GM19043 (cell line): ENCODE data around the gene ZNF692.
"Not testable (repeated sequence)": the region's sequence is repeated elsewhere in the genome, so short reads cannot be mapped to it uniquely, and the experiment has no call there.

ENCODE experiments used
- ATAC-seq: cut with Tn5 transposase; IDR thresholded peaks from one replicate; pipeline ENCODE4 v1.9.1; 2021; ENCODE audit warnings: low read depth; ENCODE audit not compliant: unreplicated experiment

Gene ZNF692

DNA sequence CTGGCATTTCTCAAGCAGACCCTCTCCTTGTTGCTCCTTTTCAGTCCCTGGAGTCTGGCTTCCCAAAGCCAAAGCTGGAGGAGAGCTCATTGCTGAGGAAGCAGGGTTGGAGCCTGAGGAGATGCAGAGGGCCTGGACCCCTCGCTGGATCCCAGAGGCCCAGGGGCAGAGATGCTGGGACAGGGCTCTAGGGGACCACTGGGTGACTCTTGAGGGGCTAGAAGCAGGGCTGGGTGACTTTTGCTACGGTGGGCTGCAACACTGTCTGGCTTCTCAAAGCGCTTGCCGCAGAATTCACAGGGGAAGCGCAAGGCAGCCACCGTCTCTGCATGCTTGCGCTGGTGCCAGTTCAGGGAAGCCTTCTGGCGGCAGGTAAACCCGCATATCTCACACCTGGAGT lies 8.8 kb downstream of the ZNF692 start:
- ATAC-seq = no peak

DNA sequence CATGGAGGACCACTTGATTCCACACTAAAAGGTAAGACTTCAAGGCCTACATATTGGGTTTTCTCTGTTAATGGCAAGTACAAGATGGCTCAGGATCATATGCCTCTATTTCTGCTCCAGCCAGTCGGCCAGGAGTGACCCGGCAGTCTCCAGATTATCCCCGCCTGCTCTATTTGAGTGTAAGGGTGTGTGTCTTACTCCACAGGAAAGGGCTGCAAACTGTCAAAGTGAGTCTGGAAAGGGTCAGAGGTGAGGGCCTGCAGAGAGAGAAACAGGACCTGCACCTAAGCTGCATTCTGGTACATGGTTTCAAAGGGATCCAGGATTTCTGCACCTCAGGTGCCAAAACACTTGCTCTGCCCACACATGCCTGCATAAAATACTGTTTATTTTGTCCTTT lies 9.2 kb downstream of the ZNF692 start:
- no peak for ATAC-seq

DNA sequence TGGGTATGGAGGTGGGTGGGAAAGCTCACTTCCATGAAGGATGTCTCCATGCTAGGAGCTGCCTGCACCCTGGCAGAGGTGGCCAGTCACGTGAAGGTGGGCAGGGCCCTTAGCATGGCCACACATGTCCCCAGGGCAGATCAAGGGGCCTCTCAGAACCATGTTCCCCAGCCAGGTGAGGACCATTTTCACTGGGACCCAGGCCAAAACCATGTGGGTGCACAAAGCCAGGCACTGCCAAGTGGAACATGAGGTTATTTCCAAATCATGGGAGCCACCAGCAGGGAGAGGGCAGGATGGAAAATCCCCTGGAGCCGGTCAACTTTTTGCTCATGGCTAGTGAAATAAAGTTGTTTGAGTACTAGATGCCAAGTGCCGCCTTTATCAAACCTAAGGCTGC lies 9.7 kb downstream of the ZNF692 start:
- ATAC-seq = no peak

DNA sequence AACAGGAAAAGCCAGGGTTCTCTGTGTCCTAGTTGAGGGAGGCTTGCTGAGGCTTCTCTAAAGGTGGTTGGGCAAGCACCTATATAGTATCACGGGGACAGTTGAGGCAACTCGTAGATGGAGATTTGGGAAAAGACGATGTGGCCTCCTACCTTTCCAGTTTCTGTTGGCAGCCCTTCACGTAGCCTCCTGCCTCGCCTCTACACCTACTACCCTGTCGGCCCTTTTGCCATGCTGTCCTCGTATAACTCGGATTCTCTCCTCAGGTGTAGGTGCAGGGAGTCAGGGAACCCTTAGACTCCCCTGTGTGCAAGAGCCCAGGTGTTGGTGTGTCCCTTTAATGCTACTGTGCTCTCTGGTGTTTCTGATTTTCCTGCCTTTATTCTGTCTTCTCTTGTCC lies 10.3 kb downstream of the ZNF692 start:
- no peak for ATAC-seq

DNA sequence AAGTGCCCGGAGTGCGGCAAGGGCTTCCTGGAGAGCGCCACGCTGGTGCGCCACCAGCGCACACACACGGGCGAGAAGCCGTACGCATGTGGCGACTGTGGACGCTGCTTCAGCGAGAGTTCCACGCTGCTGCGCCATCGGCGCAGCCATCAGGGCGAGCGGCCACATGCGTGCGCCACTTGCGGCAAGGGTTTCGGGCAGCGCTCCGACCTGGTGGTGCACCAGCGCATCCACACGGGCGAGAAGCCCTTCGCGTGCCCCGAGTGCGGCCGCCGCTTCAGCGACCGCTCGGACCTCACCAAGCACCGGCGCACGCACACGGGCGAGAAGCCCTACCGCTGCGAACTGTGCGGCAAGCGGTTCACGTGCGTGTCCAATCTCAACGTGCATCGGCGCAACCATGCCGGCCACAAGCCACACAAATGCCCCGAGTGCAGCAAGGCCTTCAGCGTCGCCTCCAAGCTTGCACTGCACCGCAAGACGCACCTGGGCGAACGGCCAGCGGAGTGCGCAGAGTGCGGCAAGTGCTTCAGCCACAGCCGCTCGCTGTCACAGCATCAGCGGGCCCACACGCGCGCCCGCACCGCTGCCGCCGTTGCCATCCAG lies 10.8 kb downstream of the ZNF692 start:
- ATAC-seq = no peak

DNA sequence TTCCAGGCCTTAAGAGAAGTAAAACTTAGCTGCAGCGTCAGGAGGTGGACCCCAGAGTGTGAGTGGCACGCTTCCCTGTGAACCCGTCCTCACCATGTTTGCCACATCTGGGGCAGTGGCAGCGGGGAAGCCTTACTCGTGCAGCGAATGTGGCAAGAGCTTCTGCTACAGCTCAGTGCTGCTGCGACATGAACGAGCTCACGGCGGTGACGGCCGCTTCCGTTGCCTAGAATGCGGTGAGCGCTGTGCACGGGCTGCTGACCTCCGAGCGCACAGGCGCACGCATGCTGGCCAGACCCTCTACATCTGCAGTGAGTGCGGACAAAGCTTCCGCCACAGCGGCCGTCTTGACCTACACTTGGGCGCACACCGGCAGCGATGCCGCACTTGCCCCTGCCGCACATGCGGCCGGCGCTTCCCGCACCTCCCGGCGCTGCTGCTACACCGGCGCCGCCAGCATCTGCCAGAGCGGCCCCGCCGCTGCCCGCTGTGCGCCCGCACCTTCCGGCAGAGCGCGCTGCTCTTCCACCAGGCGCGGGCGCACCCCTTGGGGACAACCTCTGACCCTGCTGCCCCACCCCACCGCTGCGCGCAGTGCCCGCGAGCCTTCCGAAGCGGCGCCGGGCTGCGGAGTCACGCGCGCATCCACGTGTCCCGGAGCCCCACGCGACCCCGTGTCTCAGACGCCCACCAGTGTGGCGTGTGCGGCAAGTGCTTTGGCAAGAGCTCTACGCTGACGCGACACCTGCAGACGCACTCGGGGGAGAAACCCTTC lies 11.5 kb downstream of the ZNF692 start:
- no peak for ATAC-seq

DNA sequence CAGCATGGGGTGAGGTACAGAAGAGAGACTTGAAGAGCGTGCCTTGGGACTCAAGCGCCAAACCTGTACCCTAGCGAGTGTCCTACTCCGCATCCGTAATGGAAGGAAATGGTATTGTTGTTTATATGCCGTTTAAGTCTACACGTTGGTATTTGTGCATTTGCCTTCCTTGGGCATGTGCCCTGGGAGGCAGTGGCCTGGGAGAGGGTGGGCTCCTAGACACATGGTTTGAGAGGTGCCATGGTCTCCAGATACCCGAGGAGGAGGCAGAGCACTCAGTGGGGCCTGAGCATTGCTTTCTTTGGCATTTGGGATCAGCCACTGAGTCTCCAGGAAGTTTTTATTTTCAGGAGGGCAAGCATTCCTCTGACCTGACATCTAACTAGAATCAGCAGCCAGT lies 14.4 kb downstream of the ZNF692 start:
- ATAC-seq = no peak

DNA sequence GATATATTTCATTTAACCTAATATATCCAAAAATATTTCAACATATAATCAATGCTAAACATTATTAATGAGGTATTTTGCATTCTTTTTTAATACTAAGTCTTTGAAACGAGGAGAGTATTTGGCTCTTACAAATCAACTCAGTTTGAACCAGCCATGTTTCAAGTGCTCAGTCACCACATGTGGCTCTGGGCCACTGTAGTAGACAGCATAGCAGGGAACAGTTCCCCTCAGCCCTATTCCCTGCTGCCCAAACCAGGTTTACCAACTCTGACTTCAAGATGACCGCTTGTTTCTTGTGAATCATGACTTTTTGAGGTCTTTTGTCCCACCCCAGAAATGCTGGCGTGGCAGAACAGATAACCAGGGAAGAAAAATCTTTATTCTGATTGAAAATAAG lies 15.2 kb downstream of the ZNF692 start:
- ATAC-seq = no peak

DNA sequence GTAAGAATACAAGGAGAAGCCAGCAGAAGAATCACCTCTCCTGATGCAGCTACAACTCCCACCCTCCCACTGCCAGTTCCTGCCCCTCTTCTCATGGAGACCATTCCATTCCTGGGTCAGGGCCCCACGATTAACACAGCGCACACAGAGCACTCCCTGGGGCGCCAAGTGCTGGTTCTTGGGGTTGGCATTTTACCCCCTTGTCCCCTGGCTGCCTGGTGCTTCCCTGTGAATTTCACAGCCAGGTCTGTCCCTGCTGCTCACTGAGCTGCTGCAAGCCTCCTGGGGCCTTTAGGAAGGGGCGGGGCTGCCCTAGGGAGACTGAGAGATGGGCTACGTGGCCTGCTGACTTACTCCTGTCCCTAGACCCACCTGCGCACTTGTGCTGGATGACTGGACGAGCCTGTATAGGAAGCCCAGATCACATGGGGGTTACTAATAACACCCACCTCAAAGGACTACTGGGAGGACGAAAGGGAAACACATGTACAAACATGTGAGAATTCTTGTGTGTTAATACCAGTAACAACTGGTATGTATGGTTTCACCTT lies 16.0 kb downstream of the ZNF692 start:
- ATAC-seq = no peak

DNA sequence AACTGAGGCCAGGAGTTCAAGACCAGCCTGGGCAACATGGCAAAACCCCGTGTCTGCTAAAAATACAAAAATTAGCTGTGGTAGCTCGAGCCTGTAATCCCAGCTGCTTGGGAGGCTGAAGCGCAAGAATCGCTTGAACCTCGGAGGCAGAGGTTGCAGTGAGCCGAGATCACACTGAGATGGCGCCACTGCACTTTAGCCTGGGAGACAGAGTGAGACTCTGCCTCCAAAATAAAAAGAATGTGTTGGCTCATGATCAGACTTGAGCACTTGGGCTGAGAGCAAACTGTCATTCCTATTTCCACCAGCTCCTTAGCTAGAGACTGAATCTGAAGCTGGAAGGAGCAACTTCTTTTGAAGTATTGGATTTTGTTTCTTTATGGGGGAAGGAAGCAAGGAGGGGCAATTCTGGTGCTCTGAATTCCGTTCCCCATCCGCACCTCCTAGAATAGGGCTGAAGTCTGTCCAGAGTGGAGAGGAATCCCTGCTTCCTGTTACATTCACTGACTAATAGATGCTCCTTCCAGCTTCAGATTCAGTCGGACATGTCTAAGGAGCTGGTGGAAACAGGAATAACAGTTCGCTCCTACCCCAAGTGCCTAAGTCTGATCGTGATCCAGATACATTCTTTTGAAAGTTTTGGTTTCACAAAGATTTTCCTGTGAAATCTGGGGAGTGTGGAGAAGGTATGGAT lies 17.0 kb downstream of the ZNF692 start:
- no peak for ATAC-seq

DNA sequence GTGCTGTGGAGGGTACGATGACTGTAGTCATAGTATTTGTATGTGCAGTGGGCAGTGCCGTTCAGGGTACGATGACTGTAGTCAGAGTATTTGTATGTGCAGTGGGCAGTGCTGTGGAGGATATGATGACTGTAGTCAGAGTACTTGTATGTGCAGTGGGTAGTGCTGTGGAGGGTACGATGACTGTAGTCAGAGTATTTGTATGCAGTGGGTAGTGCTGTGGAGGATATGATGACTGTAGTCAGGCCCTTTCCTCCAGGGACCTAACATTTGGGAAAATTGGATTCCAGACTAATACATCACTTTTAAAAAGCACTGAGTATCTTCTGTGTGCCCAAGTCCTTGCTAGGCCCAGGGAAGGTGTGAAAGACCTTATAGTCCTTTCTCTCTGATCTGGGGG lies 17.9 kb downstream of the ZNF692 start:
- no peak for ATAC-seq

DNA sequence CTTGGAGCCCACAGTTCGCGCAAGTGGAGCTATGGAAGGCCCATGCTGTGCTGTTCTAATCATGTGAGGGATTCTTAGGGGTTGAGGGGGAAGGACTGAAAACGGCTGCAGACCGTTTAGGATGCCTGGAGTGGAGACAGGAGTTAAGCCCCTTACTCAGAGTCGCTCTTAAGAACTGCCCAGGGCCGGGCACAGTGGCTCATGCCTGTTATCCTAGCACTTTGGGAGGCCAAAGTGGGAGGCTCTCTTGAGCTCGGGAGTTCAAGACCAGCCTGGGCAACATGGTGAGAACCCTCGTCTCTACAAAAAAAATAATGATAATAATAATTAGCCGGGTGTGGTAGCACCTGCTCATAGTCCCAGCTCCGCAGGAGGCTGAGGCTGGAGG lies 19.7 kb downstream of the ZNF692 start:
- ATAC-seq = no peak

DNA sequence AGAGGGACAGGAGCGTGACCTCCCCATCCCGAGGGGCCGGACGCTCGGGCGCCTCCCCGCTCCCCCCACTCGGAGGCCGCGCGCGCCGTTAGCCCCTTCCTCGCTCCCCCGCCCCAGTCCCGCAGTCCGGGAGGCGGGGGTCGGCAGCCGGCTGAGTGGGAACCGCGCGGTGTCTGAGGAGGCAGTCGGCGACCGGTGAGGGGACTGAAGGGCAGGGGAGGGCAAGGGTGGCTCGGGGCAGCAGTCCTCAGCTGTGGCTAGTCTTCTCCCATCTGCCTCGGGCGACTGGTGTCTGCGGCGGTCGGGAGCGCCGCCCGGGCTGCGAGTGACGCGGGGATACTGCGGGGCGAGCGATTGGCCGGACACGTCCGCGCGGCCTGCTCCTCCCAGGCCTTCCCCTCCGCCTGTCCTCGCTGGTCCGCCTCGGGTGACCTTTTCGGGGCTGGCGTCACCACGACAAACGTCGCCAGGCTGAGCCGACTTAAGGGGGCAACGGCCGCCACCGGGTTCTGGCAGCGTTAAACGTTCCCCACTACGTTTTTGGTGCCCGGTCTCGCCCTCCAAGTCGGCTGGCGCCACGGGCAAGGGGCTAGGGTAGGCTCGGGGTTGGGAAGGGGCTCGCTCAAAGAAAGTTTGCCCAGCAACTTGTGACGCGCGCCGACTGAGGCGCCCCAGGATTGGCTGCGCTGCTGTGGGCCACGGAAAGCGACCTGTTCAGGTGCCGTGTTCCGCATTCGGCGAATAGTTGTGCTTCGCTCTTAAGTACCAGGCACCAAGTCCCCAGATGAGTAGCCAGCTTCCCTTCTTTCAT lies 20.3 kb downstream of the ZNF692 start:
- peak; percentile 60 for ATAC-seq

DNA sequence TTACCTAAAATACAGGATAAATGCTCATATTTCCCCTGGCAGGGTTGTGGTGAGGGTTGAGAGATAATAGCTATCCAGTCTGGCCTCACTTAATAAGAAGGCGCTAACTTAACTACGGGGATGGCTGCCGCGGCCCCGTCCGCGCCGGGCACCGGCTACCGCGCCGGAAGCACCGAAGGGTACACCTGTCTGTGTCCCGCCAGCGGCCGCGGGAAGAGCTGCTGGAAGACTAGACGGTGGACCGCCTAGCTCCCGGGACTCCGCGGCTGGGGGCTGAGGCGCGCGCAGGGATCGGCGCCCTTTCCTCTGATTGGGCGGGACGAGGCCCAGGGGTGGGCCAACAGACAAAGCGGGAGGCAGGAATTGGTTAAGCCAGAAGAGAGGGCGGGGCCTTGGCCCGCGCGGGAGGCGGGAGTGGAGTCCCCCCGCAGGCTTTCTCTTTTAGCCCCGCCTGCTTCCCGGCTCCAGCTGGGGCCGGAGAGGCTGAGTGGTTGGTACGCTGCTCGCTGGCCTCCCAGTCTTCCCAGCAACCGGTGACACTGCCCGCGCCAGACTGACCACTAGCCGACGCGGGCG lies 21.0 kb downstream of the ZNF692 start, which contains the start of gene ZNF672:
TSS of gene ZNF672 (plus strand) at position 444 of the 576 bp plus-strand sequence. CDS start 9,051 bp downstream, outside the sequence.
- peak; percentile 74 for ATAC-seq

DNA sequence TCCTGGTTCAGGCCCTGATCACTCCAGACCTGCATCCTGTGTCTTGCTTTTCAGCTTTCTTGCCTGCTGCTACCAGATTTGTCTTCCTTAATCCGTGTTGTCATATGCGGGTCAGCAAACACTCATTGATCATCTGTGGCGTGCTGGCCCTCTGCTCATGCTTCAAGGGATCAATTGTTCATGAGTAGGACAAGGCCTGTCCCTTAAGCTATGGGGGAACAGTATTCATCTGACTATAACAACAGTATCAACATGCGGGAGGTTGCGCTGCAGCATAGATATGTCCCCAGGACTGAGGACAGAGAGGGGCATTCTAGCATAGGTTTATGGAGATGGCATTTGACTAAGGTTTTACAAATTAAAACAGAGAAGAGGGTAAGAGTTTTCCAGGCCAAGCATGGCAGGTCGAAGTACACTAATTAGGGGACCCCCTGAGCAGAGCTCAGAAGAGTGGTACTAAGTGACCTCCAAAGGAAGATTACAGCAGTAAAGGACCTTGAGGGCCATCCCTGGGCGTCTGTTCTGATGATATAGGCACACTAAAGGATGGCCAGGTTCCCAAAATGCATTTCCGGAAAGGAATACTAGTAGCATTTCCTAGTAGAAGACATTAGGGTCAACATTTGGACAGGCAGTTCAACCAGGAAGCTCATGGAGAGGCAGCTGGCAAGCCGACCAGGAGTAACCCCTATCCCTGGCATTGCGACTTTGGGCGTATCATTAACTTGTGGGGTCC lies 21.7 kb downstream of the ZNF692 start:
- ATAC-seq = no peak

DNA sequence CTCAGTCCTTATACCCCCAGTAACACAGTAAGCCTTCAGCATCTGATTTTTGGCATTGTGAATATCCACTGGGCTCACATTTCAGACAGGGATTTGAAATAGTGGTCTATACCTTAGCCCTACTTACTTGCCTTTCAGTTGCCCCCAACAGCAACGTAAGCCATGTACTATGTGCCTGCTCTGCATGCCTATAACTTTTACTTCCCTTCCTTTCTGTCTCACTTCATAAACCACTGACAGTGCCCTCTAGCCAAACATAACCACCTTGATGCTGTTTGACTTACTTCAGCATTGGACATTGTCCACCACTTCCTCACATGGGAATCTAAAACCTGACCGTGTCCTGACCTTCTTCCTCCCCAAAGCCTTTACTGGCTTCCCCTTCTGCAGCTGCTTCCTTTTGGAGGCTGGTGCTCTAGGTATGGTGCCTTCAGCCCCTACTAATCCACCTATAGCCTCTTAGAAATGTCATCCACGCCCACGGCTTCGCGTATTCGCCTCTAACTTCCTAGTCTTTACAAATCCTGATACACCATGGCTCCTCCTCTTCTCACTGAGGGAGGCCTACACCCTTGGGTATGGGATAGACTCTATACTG lies 24.4 kb downstream of the ZNF692 start:
- no peak for ATAC-seq

DNA sequence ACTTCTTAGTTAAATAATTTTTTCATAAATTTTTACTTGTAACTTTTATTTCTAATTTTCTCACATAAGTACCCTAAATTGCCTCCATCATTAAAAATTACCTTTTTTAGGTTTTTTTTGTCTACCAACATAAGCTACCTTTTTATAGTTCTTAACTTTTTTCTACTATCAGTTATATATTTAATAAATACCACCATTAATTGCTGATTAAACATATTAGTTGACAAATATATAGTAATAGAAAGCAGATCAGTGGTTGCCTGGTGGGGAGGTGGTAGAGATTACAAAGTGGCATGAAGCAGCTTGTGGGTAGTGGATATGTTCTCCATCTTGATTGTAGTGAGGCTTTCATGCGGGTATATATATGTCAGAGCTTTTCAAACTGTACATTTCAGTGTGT lies 27.0 kb downstream of the ZNF692 start:
- no peak for ATAC-seq

DNA sequence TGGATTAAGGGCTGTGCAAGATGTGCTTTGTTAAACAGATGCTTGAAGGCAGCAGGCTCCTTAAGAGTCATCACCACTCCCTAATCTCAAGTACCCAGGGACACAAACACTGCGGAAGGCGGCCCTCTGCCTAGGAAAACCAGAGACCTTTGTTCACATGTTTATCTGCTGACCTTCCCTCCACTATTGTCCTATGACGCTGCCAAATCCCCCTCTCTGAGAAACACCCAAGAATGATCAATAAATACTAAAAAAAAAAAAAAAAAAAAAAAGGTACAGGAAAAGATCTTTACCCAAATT lies 28.2 kb downstream of the ZNF692 start:
- not testable (repeated sequence) for ATAC-seq

DNA sequence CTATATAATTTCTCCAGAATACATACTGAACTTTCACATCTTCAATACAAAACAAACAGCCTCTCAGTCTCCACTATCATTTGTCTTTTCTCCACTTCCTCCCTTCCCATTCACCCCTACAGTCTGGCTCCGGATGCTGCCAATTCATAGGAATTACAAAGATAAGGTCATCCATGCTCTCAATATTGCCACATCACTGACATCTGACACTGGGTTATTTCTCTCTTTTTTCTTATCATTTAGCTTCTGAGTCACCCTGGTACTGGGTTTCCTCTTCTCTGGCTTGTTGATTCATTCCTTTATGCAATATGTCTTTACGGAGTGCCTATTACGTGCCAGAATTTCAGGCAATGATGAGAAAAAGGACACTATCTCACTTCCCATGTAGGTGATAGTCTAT lies 30.0 kb downstream of the ZNF692 start:
- no peak for ATAC-seq
